Mesendoderm (in vitro differentiated cells): Measurements from ENCODE around the gene RHBDF2.

ENCODE experiments used
- DNase-seq: peaks from one replicate; pipeline ENCODE4 v3.0.0; 2013
- H2AK5ac ChIP-seq: 2 replicates; pipeline ENCODE4 v1.6.1; 2013; ENCODE audit warnings: low read length, inconsistent platforms
- H2BK120ac ChIP-seq: 2 replicates; pipeline ENCODE4 v1.6.1; 2013; ENCODE audit warnings: low read depth, mild to moderate bottlenecking, low read length, moderate library complexity, mixed read lengths
- H2BK15ac ChIP-seq: replicated peaks from 2 replicates; pipeline ENCODE4 v1.6.1; 2013; ENCODE audit warnings: low read depth, mild to moderate bottlenecking, moderate library complexity
- H2BK5ac ChIP-seq: 2 replicates; pipeline ENCODE4 v1.6.1; 2013; ENCODE audit warnings: low read length, inconsistent platforms
- H3K18ac ChIP-seq: 2 replicates; pipeline ENCODE4 v1.6.1; 2013; ENCODE audit warnings: mild to moderate bottlenecking, low read length, mixed read lengths
- H3K23ac ChIP-seq: one replicate; pipeline ENCODE4 v1.6.1; 2013; ENCODE audit warnings: low read length
- H3K27ac ChIP-seq: 2 replicates; pipeline ENCODE4 v1.5.1; 2013; ENCODE audit warnings: low read depth, mild to moderate bottlenecking, inconsistent platforms, low read length, moderate library complexity
- H3K27me3 ChIP-seq: 2 replicates; pipeline ENCODE4 v1.6.1; 2013; ENCODE audit warnings: low read length, control low read depth, mild to moderate bottlenecking, inconsistent platforms; ENCODE audit not compliant: insufficient read depth, poor library complexity
- H3K36me3 ChIP-seq: 2 replicates; pipeline ENCODE4 v1.6.1; 2013; ENCODE audit warnings: low read length, inconsistent platforms; ENCODE audit not compliant: control insufficient read depth, insufficient read depth
- H3K4ac ChIP-seq: one replicate; pipeline ENCODE4 v1.6.1; 2013; ENCODE audit warnings: low read depth, mild to moderate bottlenecking, low read length, moderate library complexity
- H3K4me1 ChIP-seq: 2 replicates; pipeline ENCODE4 v1.6.1; 2013; ENCODE audit warnings: low read depth, low read length, inconsistent platforms; ENCODE audit not compliant: control insufficient read depth
- H3K4me2 ChIP-seq: 2 replicates; pipeline ENCODE4 v1.6.1; 2013; ENCODE audit warnings: low read length
- H3K4me3 ChIP-seq: 2 replicates; pipeline ENCODE4 v1.5.1; 2013; ENCODE audit warnings: mild to moderate bottlenecking, low read length
- H3K56ac ChIP-seq: one replicate; pipeline ENCODE4 v1.6.1; 2013; ENCODE audit warnings: low read length
- H3K79me1 ChIP-seq: 2 replicates; pipeline ENCODE4 v1.6.1; 2013; ENCODE audit warnings: low read length, inconsistent platforms
- H3K79me2 ChIP-seq: 2 replicates; pipeline ENCODE4 v1.6.1; 2013; ENCODE audit warnings: mild to moderate bottlenecking, low read length; ENCODE audit not compliant: control insufficient read depth, insufficient read depth
- H3K9ac ChIP-seq: 2 replicates; pipeline ENCODE4 v1.6.1; 2013; ENCODE audit warnings: low read length, inconsistent platforms
- H4K5ac ChIP-seq: one replicate; pipeline ENCODE4 v1.6.1; 2013; ENCODE audit warnings: low read length
- H4K8ac ChIP-seq: one replicate; pipeline ENCODE4 v1.6.1; 2013; ENCODE audit warnings: low read depth, mild to moderate bottlenecking, control low read depth, low read length, moderate library complexity
- WGBS: extraction: QIAGEN DNeasy Blood & Tissue Kit; methylation state at CpG from one replicate; pipeline ENCODE4 v1.1.7; 2013; ENCODE audit warnings: low lambda C conversion rate, missing lambda C conversion rate; ENCODE audit not compliant: insufficient coverage; ENCODE audit errors: extremely low coverage; 5-methylcytosine and 5-hydroxymethylcytosine counted together

RHBDF2 gene

GRCh38 chr17:76531486-76532038, 30.3 kb upstream of the RHBDF2 start:
- Histone ChIP-seq H3K18ac (no peak overlapping the region), H3K36me3 (no peaks in the 10 kb centered on the region), H2AK5ac (no peak overlapping the region), H2BK15ac (no peak overlapping the region), H3K23ac (no peak overlapping the region), H2BK120ac (no peak overlapping the region), H3K4me1 (peaks cover 2% of the 10 kb centered on the region), H3K9ac (no peak overlapping the region), H4K8ac (no peak overlapping the region), H3K4me3 (no peak overlapping the region), H3K79me2 (no peaks in the 10 kb centered on the region), H3K27me3 (no peaks in the 10 kb centered on the region), H3K4ac (no peak overlapping the region), H3K27ac (no peak overlapping the region), H3K56ac (peak overlapping the region; percentile 22), H3K4me2 (no peak overlapping the region), H2BK5ac (no peak overlapping the region), H3K79me1 (no peaks in the 10 kb centered on the region), H4K5ac (no peak overlapping the region)
- no CpG with 5 or more reads among the region's 18 CpGs for WGBS
- DNase-seq: no peak

- Histone ChIP-seq H3K27ac (no peak overlapping the region), H3K27me3 (no peaks in the 10 kb centered on the region), H4K8ac (no peak overlapping the region), H3K79me1 (no peaks in the 10 kb centered on the region), H3K18ac (no peak overlapping the region), H2AK5ac (no peak overlapping the region), H2BK120ac (no peak overlapping the region), H3K9ac (no peak overlapping the region), H4K5ac (no peak overlapping the region), H3K4me2 (no peak overlapping the region), H3K36me3 (no peaks in the 10 kb centered on the region), H3K23ac (no peak overlapping the region), H2BK15ac (no peak overlapping the region), H3K4me3 (no peak overlapping the region), H3K79me2 (no peaks in the 10 kb centered on the region), H3K4me1 (peaks cover 2% of the 10 kb centered on the region), H3K4ac (no peak overlapping the region), H2BK5ac (no peak overlapping the region), H3K56ac (peak overlapping the region; percentile 22)
- no CpG with 5 or more reads among the region's 32 CpGs for WGBS
- no peak for DNase-seq
Observed at GRCh38 chr17:76530811-76531485, 29.7 kb upstream of the RHBDF2 start.

- Histone ChIP-seq H3K4me2 (no peak overlapping the region), H3K4me3 (no peak overlapping the region), H2BK15ac (no peak overlapping the region), H3K79me2 (no peaks in the 10 kb centered on the region), H3K56ac (peak overlapping the region; percentile 49), H2AK5ac (no peak overlapping the region), H4K5ac (no peak overlapping the region), H3K23ac (no peak overlapping the region), H3K18ac (no peak overlapping the region), H4K8ac (no peak overlapping the region), H3K27me3 (no peaks in the 10 kb centered on the region), H3K36me3 (no peaks in the 10 kb centered on the region), H3K9ac (no peak overlapping the region), H2BK5ac (no peak overlapping the region), H3K4ac (no peak overlapping the region), H2BK120ac (no peak overlapping the region), H3K79me1 (no peaks in the 10 kb centered on the region), H3K4me1 (peaks cover 2% of the 10 kb centered on the region), H3K27ac (no peak overlapping the region)
- no CpG with 5 or more reads among the region's 23 CpGs for WGBS
- DNase-seq: no peak
Observed at GRCh38 chr17:76530095-76530723, 29.0 kb upstream of the RHBDF2 start.

- Histone ChIP-seq H2BK15ac (no peak overlapping the region), H3K9ac (no peak overlapping the region), H4K5ac (no peak overlapping the region), H3K79me2 (no peaks in the 10 kb centered on the region), H3K56ac (peak overlapping the region; percentile 49), H2AK5ac (peak overlapping the region; percentile 58), H4K8ac (no peak overlapping the region), H3K18ac (no peak overlapping the region), H3K4me1 (peaks cover 2% of the 10 kb centered on the region), H3K4me2 (no peak overlapping the region), H3K79me1 (no peaks in the 10 kb centered on the region), H3K36me3 (no peaks in the 10 kb centered on the region), H2BK5ac (no peak overlapping the region), H3K4me3 (no peak overlapping the region), H3K23ac (peak overlapping the region; percentile 45), H2BK120ac (no peak overlapping the region), H3K27ac (no peak overlapping the region), H3K4ac (no peak overlapping the region), H3K27me3 (no peaks in the 10 kb centered on the region)
- no CpG with 5 or more reads among the region's 20 CpGs for WGBS
- no peak for DNase-seq
Observed at GRCh38 chr17:76529224-76530094, 28.2 kb upstream of the RHBDF2 start.

GRCh38 chr17:76528528-76529223, 27.5 kb upstream of the RHBDF2 start:
- no peaks in the 10 kb centered on the region for H3K27me3 ChIP-seq
- H4K8ac ChIP-seq: no peak overlapping the region
- H3K79me2 ChIP-seq: no peaks in the 10 kb centered on the region
- WGBS: no CpG with 5 or more reads among the region's 31 CpGs
- peak overlapping the region; percentile 15 for H3K56ac ChIP-seq
- H3K18ac ChIP-seq: no peak overlapping the region
- no peak overlapping the region for H3K9ac ChIP-seq
- no peak overlapping the region for H3K23ac ChIP-seq
- H2BK120ac ChIP-seq: no peak overlapping the region
- H3K79me1 ChIP-seq: no peaks in the 10 kb centered on the region
- H4K5ac ChIP-seq: no peak overlapping the region
- H3K4me2 ChIP-seq: no peak overlapping the region
- H3K4ac ChIP-seq: no peak overlapping the region
- H3K4me1 ChIP-seq: peaks cover 2% of the 10 kb centered on the region
- H2AK5ac ChIP-seq: no peak overlapping the region
- no peak for DNase-seq
- H3K36me3 ChIP-seq: no peaks in the 10 kb centered on the region
- no peak overlapping the region for H3K27ac ChIP-seq
- H3K4me3 ChIP-seq: no peak overlapping the region
- H2BK15ac ChIP-seq: no peak overlapping the region
- no peak overlapping the region for H2BK5ac ChIP-seq
